HG02973 (cell line): ENCODE results near the gene SLAMF7.

Source experiments
- ATAC-seq: cut with Tn5 transposase; IDR thresholded peaks from one replicate; pipeline ENCODE4 v1.9.1; 2021; ENCODE audit warnings: moderate library complexity; ENCODE audit not compliant: unreplicated experiment

SLAMF7 gene

DNA sequence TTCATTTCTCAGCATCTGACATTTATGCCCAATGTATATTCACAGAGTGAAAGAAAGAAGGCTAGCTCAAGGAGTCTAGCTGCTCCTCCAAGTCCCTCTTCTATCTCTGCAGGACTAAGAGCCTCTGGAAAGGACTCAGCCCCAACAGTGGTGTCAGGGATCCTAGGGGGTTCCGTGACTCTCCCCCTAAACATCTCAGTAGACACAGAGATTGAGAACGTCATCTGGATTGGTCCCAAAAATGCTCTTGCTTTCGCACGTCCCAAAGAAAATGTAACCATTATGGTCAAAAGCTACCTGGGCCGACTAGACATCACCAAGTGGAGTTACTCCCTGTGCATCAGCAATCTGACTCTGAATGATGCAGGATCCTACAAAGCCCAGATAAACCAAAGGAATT lies 60.6 kb downstream of the SLAMF7 start:
- no peak for ATAC-seq

DNA sequence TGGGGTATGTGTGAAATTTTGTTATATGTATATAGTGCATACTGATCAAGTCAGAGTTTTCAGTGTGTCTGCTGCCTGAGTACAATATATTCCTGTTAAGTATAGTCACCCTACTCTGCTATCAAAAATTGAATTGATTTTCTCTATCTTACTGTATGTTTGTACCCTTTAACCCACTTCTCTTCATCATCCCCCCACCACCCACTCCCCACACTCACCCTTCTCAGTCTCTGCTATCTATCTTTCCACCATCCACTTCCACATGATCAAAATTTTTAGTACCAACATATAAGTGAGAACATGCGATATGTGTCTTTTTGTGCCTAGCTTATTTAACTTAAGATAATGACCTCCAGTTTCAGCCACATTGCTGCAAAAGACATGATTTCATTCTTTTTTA lies 61.1 kb downstream of the SLAMF7 start:
- no peak for ATAC-seq

GRCh38 chr1:160800645-160801408 lies 61.8 kb downstream of the SLAMF7 start:
- ATAC-seq, result no peak

DNA sequence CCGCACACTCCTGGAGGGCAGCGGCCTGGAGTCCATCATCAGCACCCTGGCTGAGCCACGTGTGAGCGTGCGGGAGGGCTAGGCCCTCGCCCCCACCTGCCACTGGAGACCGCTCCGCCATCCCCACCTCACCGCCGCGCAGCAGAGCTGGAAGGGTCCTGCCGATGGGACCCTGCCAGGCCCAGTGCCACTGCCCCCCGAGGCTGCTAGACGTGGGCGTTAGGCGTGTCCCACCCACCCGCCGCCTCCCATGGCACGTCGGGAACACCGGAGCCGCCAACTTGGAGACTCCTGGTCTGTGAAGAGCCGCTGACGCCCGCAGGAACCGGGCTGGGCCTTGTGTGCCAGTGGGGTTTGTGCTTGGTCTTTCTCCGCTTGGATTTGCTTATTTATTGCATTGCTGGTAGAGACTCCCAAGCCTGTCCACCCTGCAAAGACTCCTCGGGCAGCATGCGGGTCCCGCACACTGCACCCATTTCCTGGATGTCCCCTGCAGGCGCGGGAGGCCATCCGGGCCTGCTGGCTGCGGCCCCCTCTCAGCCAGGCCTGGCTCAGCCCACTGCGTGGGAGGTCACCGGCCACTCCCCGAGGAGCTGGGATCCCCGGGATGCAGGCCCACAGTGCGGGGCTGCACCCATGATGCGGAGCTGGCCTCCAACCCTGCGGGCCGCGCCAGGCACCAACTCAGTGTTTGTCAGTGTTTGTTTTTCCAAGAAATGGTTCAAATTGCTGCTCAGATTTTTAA lies 63.0 kb downstream of the SLAMF7 start:
- ATAC-seq, result no peak
